HCT116 (cell line): ENCODE measurements around the gene PGBD5. TPM values are rescaled to one million over a fixed set of nuclear protein-coding genes. Genes with fewer than 3 reads are reported as not detected.

Experiments used
- ATAC-seq: fragments of 200-7000 bp; cut with Tn5 transposase; 2 replicates; pipeline ENCODE4 v1.9.1; 2020; ENCODE audit warnings: mild to moderate bottlenecking, moderate library complexity
- BruUV-seq: library from RNA; stranded (reverse); fragments of 400-500 nt; replicated peaks from 2 replicates; lab custom pipeline; 2021; lab: Mats Ljungman, UMichigan
- CTCF ChIA-PET: fragments of 300-600 bp; sonication (Branson Sonifier 250); formaldehyde crosslinking; loops from one replicate; lab custom pipeline; 2021; ENCODE audit warnings: antibody characterized with exemption; lab: Charles Lee
- POLR2A ChIA-PET: fragments of 300-600, 350-600 bp; sonication (Branson Sonifier 250); formaldehyde crosslinking; loops from one replicate; lab custom pipeline; 2021; ENCODE audit warnings: antibody characterized with exemption; lab: Charles Lee
- RAD21 ChIA-PET, 2 experiments: fragments of 300-600 bp; sonication (Branson Sonifier 250); formaldehyde crosslinking; loops; one replicate each; lab custom pipeline; 2023; ENCODE audit warnings: low total read pairs in 2 of 2; ENCODE audit not compliant: uncharacterized antibody in 2 of 2, unreplicated experiment in 2 of 2, low non-redundant PET in 1 of 2; lab: Charles Lee
- DNase-seq: peaks from one replicate; pipeline ENCODE4 v3.0.0-alpha.2; 2010; ENCODE audit warnings: low read depth, low spot score
- H2AFZ ChIP-seq: fragments of 200-600 bp; shearing (Covaris generic), sonication (generic); 2 replicates; pipeline ENCODE4 v1.6.1; 2017; ENCODE audit warnings: low read depth, mixed run types, mixed read lengths, antibody characterized with exemption, low read length; ENCODE audit not compliant: poor library complexity, severe bottlenecking
- H3K27ac ChIP-seq: 2 replicates; pipeline ENCODE4 v1.5.1; 2012; ENCODE audit warnings: low read depth, low read length
- H3K27me3 ChIP-seq: fragments of 200-600 bp; sonication (generic); 2 replicates; pipeline ENCODE4 v1.6.1; 2016; ENCODE audit warnings: mixed run types, low read length, mixed read lengths; ENCODE audit not compliant: insufficient read depth
- H3K36me3 ChIP-seq, 2 experiments: fragments of 200-500 bp in 1 of 2; fragments of 200-600 bp in 1 of 2; sonication (Bioruptor generic) in 1 of 2; sonication (generic) in 1 of 2; 2 replicates each; pipeline versions ENCODE4 v1.5.1 to v1.6.1; 2014 to 2016; ENCODE audit warnings: low read length in 2 of 2, inconsistent platforms in 1 of 2, mixed read lengths in 1 of 2, mixed run types in 1 of 2; ENCODE audit not compliant: insufficient read depth in 2 of 2, control insufficient read depth in 1 of 2
- H3K4me1 ChIP-seq, 2 experiments: fragments of 200-600 bp in 1 of 2; sonication (generic) in 1 of 2; 2 replicates each; pipeline versions ENCODE4 v1.5.1 to v1.6.1; 2012 to 2017; ENCODE audit warnings: low read length in 2 of 2, inconsistent platforms in 1 of 2, mild to moderate bottlenecking in 1 of 2, mixed read lengths in 1 of 2, mixed run types in 1 of 2, moderate library complexity in 1 of 2; ENCODE audit not compliant: insufficient read depth in 2 of 2, control insufficient read depth in 1 of 2
- H3K4me2 ChIP-seq: fragments of 200-600 bp; sonication (generic); 2 replicates; pipeline ENCODE4 v1.6.1; 2017; ENCODE audit warnings: mixed run types, low read length, mixed read lengths
- H3K4me3 ChIP-seq, 2 experiments: fragments of 200-600 bp in 1 of 2; sonication (generic) in 1 of 2; replicated peaks in 1 of 2; 2 replicates each; pipeline ENCODE4 v1.5.1; 2011 to 2016; ENCODE audit warnings: low read length in 2 of 2, control low read depth in 1 of 2, low read depth in 1 of 2, mild to moderate bottlenecking in 1 of 2, mixed read lengths in 1 of 2, mixed run types in 1 of 2
- H3K79me2 ChIP-seq: fragments of 200-600 bp; sonication (generic); 2 replicates; pipeline ENCODE4 v1.6.1; 2017; ENCODE audit warnings: mild to moderate bottlenecking, mixed run types, low read length, moderate library complexity, mixed read lengths; ENCODE audit not compliant: insufficient read depth
- H3K9ac ChIP-seq: fragments of 200-600 bp; sonication (generic); 2 replicates; pipeline ENCODE4 v1.6.1; 2016; ENCODE audit warnings: low read length, mixed read lengths
- H3K9me2 ChIP-seq: fragments of 200-600 bp; sonication (generic), shearing (Covaris generic); 2 replicates; pipeline ENCODE4 v1.6.1; 2017; ENCODE audit warnings: mixed run types, mild to moderate bottlenecking, moderate library complexity; ENCODE audit not compliant: insufficient read depth
- H3K9me3 ChIP-seq, 2 experiments: fragments of 200-500 bp in 1 of 2; fragments of 200-600 bp in 1 of 2; sonication (Bioruptor generic) in 1 of 2; sonication (generic) in 1 of 2; 2 replicates each; pipeline ENCODE4 v1.6.1; 2014 to 2017; ENCODE audit warnings: low read length in 2 of 2, mixed read lengths in 2 of 2, inconsistent platforms in 1 of 2, low read depth in 1 of 2, mild to moderate bottlenecking in 1 of 2, mixed run types in 1 of 2, moderate library complexity in 1 of 2; ENCODE audit not compliant: control insufficient read depth in 1 of 2, insufficient read depth in 1 of 2
- H4K20me1 ChIP-seq: fragments of 200-600 bp; sonication (generic), shearing (Covaris generic); 2 replicates; pipeline ENCODE4 v1.6.1; 2017; ENCODE audit warnings: mixed run types, mild to moderate bottlenecking, moderate library complexity; ENCODE audit not compliant: insufficient read depth
- CEBPB ChIP-seq: IDR thresholded peaks from 2 replicates; pipeline ENCODE4 v1.6.1; 2012; ENCODE audit warnings: low read depth
- POLR2A ChIP-seq: IDR thresholded peaks from 2 replicates; pipeline ENCODE4 v1.7.0; 2011; ENCODE audit warnings: borderline replicate concordance; ENCODE audit not compliant: insufficient read depth, insufficient read length; ENCODE audit errors: extremely low read depth
- RAD21 ChIP-seq: IDR thresholded peaks from 2 replicates; pipeline ENCODE4 v1.6.1; 2012; ENCODE audit warnings: low read depth, mild to moderate bottlenecking
- SIN3A ChIP-seq: IDR thresholded peaks from 2 replicates; pipeline ENCODE4 v1.6.1; 2012; ENCODE audit warnings: low read depth
- SP1 ChIP-seq: IDR thresholded peaks from 2 replicates; pipeline ENCODE4 v1.6.1; 2012; ENCODE audit warnings: low read depth
- TCF7L2 ChIP-seq: IDR thresholded peaks from 2 replicates; pipeline ENCODE4 v1.7.0; 2011; ENCODE audit warnings: borderline replicate concordance, inconsistent platforms; ENCODE audit not compliant: insufficient read depth, insufficient read length; ENCODE audit errors: extremely low read depth
- ZFX ChIP-seq: fragments of 450-650 bp; IDR thresholded peaks from 2 replicates; pipeline ENCODE4 v1.6.1; 2017
- intact Hi-C: fragments of 100-400 bp; cut with micrococcal nuclease; formaldehyde crosslinking; loops from 2 replicates; pipeline ENCODE4 v1.10.0; 2022
- total RNA-seq: library from RNA; stranded (reverse); gene quantifications from one replicate; pipeline ENCODE4 v1.2.1, GENCODE V29; 2021; ENCODE audit not compliant: unreplicated experiment
- TF ChIP-seq, protein P1 (sequence below): IDR thresholded peaks from 2 replicates; pipeline ENCODE4 v1.6.1; 2012
- TF ChIP-seq, protein P2 (sequence below): IDR thresholded peaks from 2 replicates; pipeline ENCODE4 v1.6.1; 2011; ENCODE audit warnings: mild to moderate bottlenecking, low read length, moderate library complexity; ENCODE audit not compliant: insufficient replicate concordance; ENCODE audit errors: extremely low read depth
- TF ChIP-seq, protein P3 (sequence below): IDR thresholded peaks from 2 replicates; pipeline ENCODE4 v1.6.1; 2012; ENCODE audit warnings: low read depth

Gene PGBD5
- total RNA-seq, 1 experiment from 2014 or later: 0.27 TPM

DNA sequence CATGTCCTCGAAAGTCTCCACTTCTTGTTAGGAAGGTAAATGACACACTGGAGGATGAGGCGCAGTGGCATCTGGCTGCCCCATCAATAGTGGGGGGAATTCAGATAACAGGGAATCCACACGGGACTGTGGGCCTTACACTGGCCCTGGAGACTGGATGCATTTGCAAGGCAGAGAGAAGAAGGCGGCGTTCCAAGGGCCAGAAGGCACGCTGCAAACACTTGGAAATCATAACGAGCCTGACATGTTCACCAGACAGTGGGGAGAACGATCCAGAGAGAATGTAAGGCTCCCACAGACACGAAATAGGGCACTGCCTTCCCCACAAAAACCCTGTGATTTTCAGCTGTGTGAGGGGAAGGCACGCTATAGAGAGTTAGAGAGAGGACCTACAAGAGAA, 70.5 kb downstream of the PGBD5 start:
- no peak overlapping the region for H2AFZ ChIP-seq
- ChIA-PET POLR2A (no interaction called here), RAD21 (no interaction called here), CTCF (no interaction called here)
- no peak overlapping the region for H3K27ac ChIP-seq
- H4K20me1 ChIP-seq: no peaks in the 10 kb centered on the region
- peaks cover 0 to 4% of the 10 kb centered on the region in 2 experiments; a peak in 1 of 4 replicates for H3K4me1 ChIP-seq
- no peak for ATAC-seq
- H3K4me2 ChIP-seq: no peak overlapping the region
- H3K9ac ChIP-seq: no peak overlapping the region
- H3K4me3 ChIP-seq: no peak overlapping the region
- TF ChIP-seq CEBPB (no peak), SP1 (no peak), RAD21 (no peak), TCF7L2 (no peak), ZFX (no peak), SIN3A (no peak), POLR2A (no peak)
- TF ChIP-seq, protein P1, sequence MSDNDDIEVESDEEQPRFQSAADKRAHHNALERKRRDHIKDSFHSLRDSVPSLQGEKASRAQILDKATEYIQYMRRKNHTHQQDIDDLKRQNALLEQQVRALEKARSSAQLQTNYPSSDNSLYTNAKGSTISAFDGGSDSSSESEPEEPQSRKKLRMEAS: no peak
- TF ChIP-seq, protein P2, sequence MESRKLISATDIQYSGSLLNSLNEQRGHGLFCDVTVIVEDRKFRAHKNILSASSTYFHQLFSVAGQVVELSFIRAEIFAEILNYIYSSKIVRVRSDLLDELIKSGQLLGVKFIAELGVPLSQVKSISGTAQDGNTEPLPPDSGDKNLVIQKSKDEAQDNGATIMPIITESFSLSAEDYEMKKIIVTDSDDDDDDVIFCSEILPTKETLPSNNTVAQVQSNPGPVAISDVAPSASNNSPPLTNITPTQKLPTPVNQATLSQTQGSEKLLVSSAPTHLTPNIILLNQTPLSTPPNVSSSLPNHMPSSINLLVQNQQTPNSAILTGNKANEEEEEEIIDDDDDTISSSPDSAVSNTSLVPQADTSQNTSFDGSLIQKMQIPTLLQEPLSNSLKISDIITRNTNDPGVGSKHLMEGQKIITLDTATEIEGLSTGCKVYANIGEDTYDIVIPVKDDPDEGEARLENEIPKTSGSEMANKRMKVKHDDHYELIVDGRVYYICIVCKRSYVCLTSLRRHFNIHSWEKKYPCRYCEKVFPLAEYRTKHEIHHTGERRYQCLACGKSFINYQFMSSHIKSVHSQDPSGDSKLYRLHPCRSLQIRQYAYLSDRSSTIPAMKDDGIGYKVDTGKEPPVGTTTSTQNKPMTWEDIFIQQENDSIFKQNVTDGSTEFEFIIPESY: no peak
- TF ChIP-seq, protein P3, sequence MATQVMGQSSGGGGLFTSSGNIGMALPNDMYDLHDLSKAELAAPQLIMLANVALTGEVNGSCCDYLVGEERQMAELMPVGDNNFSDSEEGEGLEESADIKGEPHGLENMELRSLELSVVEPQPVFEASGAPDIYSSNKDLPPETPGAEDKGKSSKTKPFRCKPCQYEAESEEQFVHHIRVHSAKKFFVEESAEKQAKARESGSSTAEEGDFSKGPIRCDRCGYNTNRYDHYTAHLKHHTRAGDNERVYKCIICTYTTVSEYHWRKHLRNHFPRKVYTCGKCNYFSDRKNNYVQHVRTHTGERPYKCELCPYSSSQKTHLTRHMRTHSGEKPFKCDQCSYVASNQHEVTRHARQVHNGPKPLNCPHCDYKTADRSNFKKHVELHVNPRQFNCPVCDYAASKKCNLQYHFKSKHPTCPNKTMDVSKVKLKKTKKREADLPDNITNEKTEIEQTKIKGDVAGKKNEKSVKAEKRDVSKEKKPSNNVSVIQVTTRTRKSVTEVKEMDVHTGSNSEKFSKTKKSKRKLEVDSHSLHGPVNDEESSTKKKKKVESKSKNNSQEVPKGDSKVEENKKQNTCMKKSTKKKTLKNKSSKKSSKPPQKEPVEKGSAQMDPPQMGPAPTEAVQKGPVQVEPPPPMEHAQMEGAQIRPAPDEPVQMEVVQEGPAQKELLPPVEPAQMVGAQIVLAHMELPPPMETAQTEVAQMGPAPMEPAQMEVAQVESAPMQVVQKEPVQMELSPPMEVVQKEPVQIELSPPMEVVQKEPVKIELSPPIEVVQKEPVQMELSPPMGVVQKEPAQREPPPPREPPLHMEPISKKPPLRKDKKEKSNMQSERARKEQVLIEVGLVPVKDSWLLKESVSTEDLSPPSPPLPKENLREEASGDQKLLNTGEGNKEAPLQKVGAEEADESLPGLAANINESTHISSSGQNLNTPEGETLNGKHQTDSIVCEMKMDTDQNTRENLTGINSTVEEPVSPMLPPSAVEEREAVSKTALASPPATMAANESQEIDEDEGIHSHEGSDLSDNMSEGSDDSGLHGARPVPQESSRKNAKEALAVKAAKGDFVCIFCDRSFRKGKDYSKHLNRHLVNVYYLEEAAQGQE: no peak
- intact Hi-C loops: no loop called here
- H3K9me3 ChIP-seq: no peaks in the 10 kb centered on the region
- H3K27me3 ChIP-seq: no peaks in the 10 kb centered on the region
- no peak for DNase-seq
- H3K79me2 ChIP-seq: no peaks in the 10 kb centered on the region
- BruUV-seq: no TSS peak
- H3K36me3 ChIP-seq: no peaks in the 10 kb centered on the region
- no peaks in the 10 kb centered on the region for H3K9me2 ChIP-seq
